ENCODE results near the gene SLC29A3.

GRCh38 chr10:71335173-71335708 lies 16.2 kb downstream of the SLC29A3 start:
- TF ChIP-seq TCF7L2 (IDR thresholded peaks at IDR 0.05; ENCODE audit: low read depth, low read length) (no peak), CTCF (IDR thresholded peaks at IDR 0.05) (no peak), SIN3A (IDR thresholded peaks at IDR 0.05; ENCODE audit: borderline replicate concordance, insufficient read depth, low read depth, low read length) (no peak)

Data from Panc1 (cell line).